ENCODE results near the gene EHD1. TPM values are rescaled to one million over a fixed set of nuclear protein-coding genes. Genes with fewer than 3 reads are reported as not detected.

Gene EHD1
- total and polyA plus RNA-seq, 2 of the 8 experiments (the other 6 are each of a cell fraction or from before 2014, with no cell fraction given), result 31.5 to 42.9 TPM

- no peak for TF ChIP-seq KDM1A (IDR thresholded peaks at IDR 0.05; ENCODE audit: borderline replicate concordance, low read length)
- TF ChIP-seq TAF7 (optimal IDR thresholded peaks at IDR 0.05; ENCODE audit: borderline replicate concordance, low read depth, low read length), result no peak
- TF ChIP-seq GABPA (IDR thresholded peaks at IDR 0.05; ENCODE audit: borderline replicate concordance, insufficient read depth, low read length), result no peak
- no peak for TF ChIP-seq RAD21 (IDR thresholded peaks at IDR 0.05 in 1 of 2, conservative IDR thresholded peaks at IDR 0.05 in 1 of 2; ENCODE audit: low read depth in 2 of 2, low read length in 2 of 2)
- no peak for TF ChIP-seq SP4 (IDR thresholded peaks at IDR 0.05; ENCODE audit: low read length)
- TF ChIP-seq SP1 (IDR thresholded peaks at IDR 0.05; ENCODE audit: low read depth, low read length), result no peak
- no peak for TF ChIP-seq POLR2A (IDR thresholded peaks at IDR 0.05; ENCODE audit: control extremely low read depth in 1 of 2, low read depth in 2 of 2, low read length in 2 of 2)
Measured at GRCh38 chr11:64868904-64869570, 9.4 kb downstream of the EHD1 start (continued).
